Mesenchymal stem cell (in vitro differentiated cells and primary cell): ENCODE data around the gene DMRT2.

ENCODE experiments used
- DNase-seq: peaks from one replicate; pipeline ENCODE4 v3.0.0-alpha.2; 2013
- H2AFZ ChIP-seq: one replicate; pipeline ENCODE4 v1.6.1; 2013; ENCODE audit warnings: low read depth, mild to moderate bottlenecking, control low read depth, inconsistent platforms, low read length, moderate library complexity
- H2AK5ac ChIP-seq: 2 replicates; pipeline ENCODE4 v1.6.1; 2013; ENCODE audit warnings: low read length, moderate library complexity, mild to moderate bottlenecking, inconsistent platforms; ENCODE audit not compliant: severe bottlenecking
- H2BK120ac ChIP-seq: one replicate; pipeline ENCODE4 v1.6.1; 2013; ENCODE audit warnings: low read depth, mild to moderate bottlenecking, inconsistent platforms, low read length, moderate library complexity
- H2BK12ac ChIP-seq, 2 experiments: one replicate each; pipeline ENCODE4 v1.6.1; 2013; ENCODE audit warnings: inconsistent platforms in 2 of 2, low read length in 2 of 2, mild to moderate bottlenecking in 2 of 2, moderate library complexity in 2 of 2, control low read depth in 1 of 2
- H2BK15ac ChIP-seq: one replicate; pipeline ENCODE4 v1.6.1; 2013; ENCODE audit warnings: mild to moderate bottlenecking, low read depth, inconsistent platforms; ENCODE audit not compliant: poor library complexity, severe bottlenecking
- H2BK5ac ChIP-seq: 2 replicates; pipeline ENCODE4 v1.6.1; 2013; ENCODE audit warnings: low read depth, mild to moderate bottlenecking, low read length, control low read depth, inconsistent platforms; ENCODE audit not compliant: poor library complexity, severe bottlenecking
- H3K14ac ChIP-seq, 2 experiments: one replicate each; pipeline ENCODE4 v1.6.1; 2013; ENCODE audit warnings: inconsistent platforms in 2 of 2, low read length in 2 of 2, control low read depth in 1 of 2, mild to moderate bottlenecking in 1 of 2, moderate library complexity in 1 of 2
- H3K18ac ChIP-seq, 2 experiments: one replicate each; pipeline ENCODE4 v1.6.1; 2013; ENCODE audit warnings: inconsistent platforms in 2 of 2, low read length in 2 of 2, control low read depth in 1 of 2, low read depth in 1 of 2, mild to moderate bottlenecking in 1 of 2
- H3K23ac ChIP-seq, 2 experiments: one replicate each; pipeline ENCODE4 v1.6.1; 2013; ENCODE audit warnings: inconsistent platforms in 2 of 2, low read length in 2 of 2, mild to moderate bottlenecking in 2 of 2, moderate library complexity in 2 of 2, control low read depth in 1 of 2
- H3K27ac ChIP-seq: 2 replicates; pipeline ENCODE4 v1.5.1; 2013; ENCODE audit warnings: mild to moderate bottlenecking, moderate library complexity, low read length, control low read depth, inconsistent platforms; ENCODE audit not compliant: poor library complexity, severe bottlenecking
- H3K27me3 ChIP-seq, 2 experiments: 2 replicates each; pipeline versions ENCODE4 v1.6.1 to v1.7.0; 2013; ENCODE audit warnings: low read length in 2 of 2, mild to moderate bottlenecking in 2 of 2, moderate library complexity in 2 of 2, control low read depth in 1 of 2, inconsistent platforms in 1 of 2; ENCODE audit not compliant: control insufficient read depth in 1 of 2, insufficient read depth in 1 of 2
- H3K36me3 ChIP-seq, 2 experiments: 2 replicates each; pipeline versions ENCODE4 v1.6.1 to v1.7.0; 2013; ENCODE audit warnings: low read length in 2 of 2, control low read depth in 1 of 2, inconsistent platforms in 1 of 2, low read depth in 1 of 2, mild to moderate bottlenecking in 1 of 2; ENCODE audit not compliant: insufficient read depth in 2 of 2, control insufficient read depth in 1 of 2
- H3K4ac ChIP-seq, 2 experiments: one replicate each; pipeline ENCODE4 v1.6.1; 2013; ENCODE audit warnings: inconsistent platforms in 2 of 2, low read length in 2 of 2, mild to moderate bottlenecking in 2 of 2, moderate library complexity in 2 of 2, control low read depth in 1 of 2, low read depth in 1 of 2
- H3K4me1 ChIP-seq: 2 replicates; pipeline ENCODE4 v1.6.1; 2013; ENCODE audit warnings: low read depth, low read length, control low read depth; ENCODE audit not compliant: control insufficient read depth, insufficient read depth
- H3K4me2 ChIP-seq: 2 replicates; pipeline ENCODE4 v1.6.1; 2013; ENCODE audit warnings: low read length, mild to moderate bottlenecking, inconsistent platforms; ENCODE audit not compliant: poor library complexity, severe bottlenecking
- H3K4me3 ChIP-seq, 2 experiments: 2 replicates each; pipeline versions ENCODE4 v1.5.1 to v1.7.0; 2013; ENCODE audit warnings: low read length in 2 of 2, mild to moderate bottlenecking in 2 of 2, control low read depth in 1 of 2, low read depth in 1 of 2; ENCODE audit not compliant: insufficient read depth in 1 of 2
- H3K79me1 ChIP-seq: replicated peaks from 2 replicates; pipeline ENCODE4 v1.6.1; 2013; ENCODE audit warnings: mild to moderate bottlenecking, control low read depth, low read length, inconsistent platforms; ENCODE audit not compliant: poor library complexity, severe bottlenecking
- H3K9ac ChIP-seq: 2 replicates; pipeline ENCODE4 v1.7.0; 2013; ENCODE audit warnings: mild to moderate bottlenecking, low read length, moderate library complexity
- H3K9me3 ChIP-seq: 2 replicates; pipeline ENCODE4 v1.7.0; 2013; ENCODE audit warnings: mild to moderate bottlenecking, low read length; ENCODE audit not compliant: control insufficient read depth
- H4K8ac ChIP-seq: one replicate; pipeline ENCODE4 v1.6.1; 2013; ENCODE audit warnings: inconsistent platforms, mild to moderate bottlenecking, low read length, moderate library complexity
- H4K91ac ChIP-seq: one replicate; pipeline ENCODE4 v1.6.1; 2013; ENCODE audit warnings: mild to moderate bottlenecking, low read length, inconsistent platforms
- whole genome bisulfite sequencing: methylation state at CpG from one replicate; pipeline ENCODE4 v1.1.7; 2013; ENCODE audit warnings: mixed read lengths; 5-methylcytosine and 5-hydroxymethylcytosine counted together

The DMRT2 gene

DNA sequence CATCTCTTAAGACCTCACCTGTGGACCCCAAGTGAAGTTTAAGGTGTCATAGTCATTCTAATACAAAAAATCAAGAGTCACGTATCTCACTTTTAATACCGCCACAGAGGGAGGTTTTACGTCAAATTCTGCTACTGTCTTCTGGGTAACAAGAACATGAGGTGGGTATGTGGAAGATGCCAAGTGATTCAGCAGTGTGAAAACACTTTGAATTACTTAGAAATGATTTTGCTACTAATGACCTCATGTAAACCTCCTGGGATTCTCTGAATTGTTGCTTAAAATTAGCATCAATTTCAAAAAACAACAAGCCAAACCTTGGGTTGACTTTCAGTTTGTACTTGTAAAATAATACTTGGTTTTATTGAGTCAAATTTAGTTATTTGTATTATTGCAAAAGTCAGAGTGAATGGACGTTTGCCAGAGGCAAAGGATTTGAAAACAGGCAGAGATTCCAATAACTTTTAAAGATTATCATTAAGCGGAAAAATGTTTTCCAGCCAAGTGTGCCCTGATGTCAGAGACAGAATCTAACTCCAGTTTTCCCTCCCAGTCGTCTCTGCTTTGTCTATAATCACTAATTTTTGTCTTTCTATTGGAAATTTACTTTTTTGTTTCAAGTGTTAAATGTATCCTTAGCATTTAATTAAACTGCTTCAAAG is 8.8 kb downstream of the DMRT2 start:
- Histone ChIP-seq H3K14ac (no peak overlapping the region), H2BK12ac (no peak overlapping the region), H3K9me3 (no peaks in the 10 kb centered on the region), H2BK15ac (no peak overlapping the region), H3K27me3 (no peaks in the 10 kb centered on the region), H3K27ac (no peak overlapping the region), H2AK5ac (no peak overlapping the region), H3K9ac (peak overlapping the region; percentile 74), H3K18ac (no peak overlapping the region), H4K8ac (no peak overlapping the region), H2BK120ac (no peak overlapping the region), H3K23ac (no peak overlapping the region), H2AFZ (no peak overlapping the region), H3K79me1 (no peaks in the 10 kb centered on the region), H3K36me3 (peaks cover 0 to 9% of the 10 kb centered on the region in 2 experiments), H4K91ac (no peak overlapping the region), H3K4me3 (peak overlapping the region in 1 of 2 experiments; percentile 67), H3K4me1 (no peaks in the 10 kb centered on the region), H3K4ac (no peak overlapping the region), H2BK5ac (no peak overlapping the region), H3K4me2 (no peak overlapping the region)
- 81% methylated on average over 5 of the region's 6 CpGs for WGBS
- DNase-seq, result no peak

- Histone ChIP-seq H3K79me1 (no peaks in the 10 kb centered on the region), H3K4me2 (no peak overlapping the region), H2AFZ (no peak overlapping the region), H3K23ac (no peak overlapping the region), H3K4me3 (no peak overlapping the region), H3K9ac (no peak overlapping the region), H3K18ac (no peak overlapping the region), H4K91ac (no peak overlapping the region), H2BK5ac (no peak overlapping the region), H3K14ac (no peak overlapping the region), H3K27ac (no peak overlapping the region), H3K4ac (no peak overlapping the region), H3K27me3 (no peaks in the 10 kb centered on the region), H3K36me3 (no peaks in the 10 kb centered on the region), H2AK5ac (no peak overlapping the region), H3K4me1 (no peaks in the 10 kb centered on the region), H3K9me3 (no peaks in the 10 kb centered on the region), H4K8ac (no peak overlapping the region), H2BK12ac (no peak overlapping the region), H2BK15ac (no peak overlapping the region), H2BK120ac (no peak overlapping the region)
- no peak for DNase-seq
- WGBS, result 36% methylated on average over 1 of the region's 2 CpGs
Measured at GRCh38 chr9:1065130-1065529, 15.0 kb downstream of the DMRT2 start.

- no peak overlapping the region for H2BK12ac ChIP-seq
- H4K8ac ChIP-seq, result no peak overlapping the region
- DNase-seq, result no peak
- H3K18ac ChIP-seq, result no peak overlapping the region
- H3K9me3 ChIP-seq, result no peaks in the 10 kb centered on the region
- no peaks in the 10 kb centered on the region for H3K36me3 ChIP-seq
- H3K4me3 ChIP-seq, result no peak overlapping the region
- H2BK5ac ChIP-seq, result no peak overlapping the region
- no peaks in the 10 kb centered on the region for H3K27me3 ChIP-seq
- H3K4me2 ChIP-seq, result no peak overlapping the region
- no peak overlapping the region for H3K27ac ChIP-seq
- no peak overlapping the region for H3K9ac ChIP-seq
- H4K91ac ChIP-seq, result no peak overlapping the region
- WGBS, result 76% methylated on average over 2 of the region's 3 CpGs
- no peak overlapping the region for H3K23ac ChIP-seq
- no peak overlapping the region for H2AK5ac ChIP-seq
- no peak overlapping the region for H3K14ac ChIP-seq
- H3K4ac ChIP-seq, result no peak overlapping the region
- H2BK15ac ChIP-seq, result no peak overlapping the region
- no peaks in the 10 kb centered on the region for H3K4me1 ChIP-seq
- no peak overlapping the region for H2AFZ ChIP-seq
- no peak overlapping the region for H2BK120ac ChIP-seq
- no peaks in the 10 kb centered on the region for H3K79me1 ChIP-seq
Measured at GRCh38 chr9:1070692-1071091, 20.5 kb downstream of the DMRT2 start.

DNA sequence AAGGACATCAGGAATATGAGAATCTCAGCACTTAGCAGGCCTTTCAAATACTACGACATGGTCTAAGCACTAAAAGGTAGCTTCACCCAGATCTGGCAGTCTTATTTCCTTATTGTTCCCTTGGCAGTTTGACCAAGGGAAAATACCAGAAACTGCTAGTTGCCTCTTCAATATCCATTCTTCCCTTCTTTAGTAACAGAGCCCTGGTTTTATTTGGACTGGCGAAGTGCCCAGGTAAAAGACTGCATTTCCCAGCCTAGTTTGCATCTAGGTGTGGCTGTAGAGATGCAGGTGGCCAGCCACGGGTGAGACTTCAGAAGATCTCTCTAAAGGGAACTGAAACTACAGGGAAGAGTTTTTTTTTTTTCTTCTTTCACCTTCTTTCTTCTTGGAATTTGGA is 21.6 kb downstream of the DMRT2 start:
- no peak overlapping the region for H2AFZ ChIP-seq

More for the DNA sequence above, 21.6 kb downstream of the DMRT2 start:
- Histone ChIP-seq H2BK5ac (no peak overlapping the region), H4K91ac (no peak overlapping the region), H3K23ac (no peak overlapping the region), H2BK15ac (no peak overlapping the region), H4K8ac (no peak overlapping the region), H3K9me3 (no peaks in the 10 kb centered on the region), H3K9ac (no peak overlapping the region), H3K27me3 (no peaks in the 10 kb centered on the region), H3K79me1 (no peaks in the 10 kb centered on the region), H3K4me1 (no peaks in the 10 kb centered on the region), H3K27ac (no peak overlapping the region), H3K36me3 (no peaks in the 10 kb centered on the region), H3K18ac (no peak overlapping the region), H3K4me2 (no peak overlapping the region), H2BK120ac (no peak overlapping the region), H3K14ac (no peak overlapping the region), H2AK5ac (no peak overlapping the region), H3K4ac (no peak overlapping the region), H3K4me3 (no peak overlapping the region), H2BK12ac (no peak overlapping the region)
- no peak for DNase-seq
- WGBS, result 56% methylated on average over 3 of the region's 3 CpGs
